ENCODE results near the gene PLSCR4.
"Not testable (repeated sequence)": the region's sequence is repeated elsewhere in the genome, so short reads cannot be mapped to it uniquely, and the experiment has no call there.

- TF ChIP-seq EZH2phosphoT487 (IDR thresholded peaks at IDR 0.05; ENCODE audit: insufficient read depth, low read depth); EZH2 (IDR thresholded peaks at IDR 0.05; ENCODE audit: insufficient read depth, poor library complexity, severe bottlenecking): not testable (repeated sequence)
Observed at GRCh38 chr3:146252445-146252844, 1.5 kb upstream of the PLSCR4 start.
